GM03348 (cell line): Measurements from ENCODE around the gene PLCB1.
"Not testable (repeated sequence)": the region's sequence is repeated elsewhere in the genome, so short reads cannot be mapped to it uniquely, and the experiment has no call there.

Source experiments
- DNase-seq: peaks from one replicate; pipeline ENCODE4 v3.0.0; 2012; ENCODE audit warnings: low spot score

PLCB1 gene

DNA sequence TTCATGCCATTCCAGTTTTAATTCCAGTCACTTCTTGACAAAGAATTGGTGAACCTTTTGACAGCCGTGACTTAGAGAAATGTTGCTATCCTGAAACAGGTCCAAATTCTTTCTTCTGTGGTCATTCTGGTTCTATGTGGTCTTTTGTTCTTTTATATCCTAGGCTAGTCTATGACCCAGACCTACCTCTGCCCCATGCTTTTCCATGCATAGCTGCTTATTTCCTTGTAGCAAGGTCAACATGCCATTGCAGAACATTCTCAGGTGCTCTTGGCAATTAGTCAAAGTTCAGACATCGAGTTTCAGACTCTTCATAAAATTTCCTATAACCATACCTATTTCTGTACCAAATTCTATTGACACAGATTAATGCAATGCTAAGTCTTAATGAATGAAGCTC lies 202.6 kb downstream of the PLCB1 start:
- no peak for DNase-seq

DNA sequence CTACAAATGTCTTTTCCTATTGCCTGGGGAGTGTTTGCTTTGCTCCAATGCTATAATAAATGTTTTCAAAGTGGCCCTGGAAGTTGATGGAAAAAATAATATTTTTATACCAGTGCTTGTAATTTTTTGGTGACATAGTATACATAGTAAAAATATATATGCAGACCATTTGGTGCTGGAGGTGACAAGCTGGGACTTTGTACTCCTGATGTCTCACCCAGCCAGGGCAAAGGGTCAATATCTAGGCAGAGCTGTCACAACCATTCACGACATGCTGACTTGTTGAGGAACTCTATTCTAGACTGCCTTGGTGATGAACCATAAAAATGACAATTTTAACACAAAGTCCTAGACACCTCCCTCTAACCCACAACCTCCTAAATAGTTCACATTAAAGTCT lies 203.0 kb downstream of the PLCB1 start:
- no peak for DNase-seq

DNA sequence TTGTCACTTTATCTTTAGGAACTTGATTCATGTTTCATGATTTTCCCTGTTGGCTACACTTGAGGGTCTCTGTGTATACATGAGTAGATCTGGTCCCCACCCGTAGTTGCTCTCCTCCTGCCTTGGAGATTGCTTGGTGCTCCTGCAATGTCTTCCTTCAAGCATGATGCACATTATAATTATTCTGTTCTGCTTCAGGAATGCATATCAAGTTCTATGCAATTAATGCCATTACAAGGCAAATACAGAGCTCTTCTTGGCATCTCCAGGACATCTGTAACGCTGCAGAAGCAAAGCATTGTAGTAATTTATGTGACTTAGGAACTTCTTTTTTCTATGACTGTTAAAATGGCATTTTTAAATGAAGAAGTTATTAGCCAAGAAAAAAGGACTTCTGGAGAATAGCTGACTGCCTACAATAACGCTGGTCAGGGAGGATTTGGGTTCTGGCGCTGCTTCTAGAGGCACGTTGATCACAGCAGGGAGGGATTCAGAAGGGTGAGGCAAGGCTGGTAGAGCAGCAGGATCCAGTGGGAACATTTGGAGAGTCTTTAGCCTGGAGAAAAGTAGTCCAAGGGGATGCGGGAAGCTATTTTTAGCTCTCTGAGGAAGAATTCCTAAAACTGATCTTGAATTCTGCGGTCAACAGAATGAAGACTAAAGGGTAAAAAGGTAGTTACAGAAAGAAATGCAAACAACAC lies 203.6 kb downstream of the PLCB1 start:
- no peak for DNase-seq

DNA sequence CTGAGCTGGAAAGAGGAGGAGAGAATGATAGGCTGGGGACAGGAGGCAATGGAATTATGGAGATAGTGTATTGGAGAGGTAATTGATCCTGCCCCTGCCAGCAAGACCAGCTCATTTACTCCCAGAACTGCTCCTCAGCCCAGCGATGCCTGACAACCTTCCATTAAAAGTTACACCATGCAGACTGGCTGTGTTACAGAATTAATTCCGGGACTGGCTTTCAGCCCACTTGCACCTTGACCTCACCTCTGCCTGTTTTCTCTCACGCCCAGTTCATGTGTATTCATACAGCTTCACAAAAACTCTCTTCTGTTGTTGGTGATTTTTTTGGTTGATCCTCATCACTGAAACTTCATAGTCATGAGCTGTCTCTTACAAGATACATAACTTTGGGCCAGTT lies 207.3 kb downstream of the PLCB1 start:
- DNase-seq, result no peak

DNA sequence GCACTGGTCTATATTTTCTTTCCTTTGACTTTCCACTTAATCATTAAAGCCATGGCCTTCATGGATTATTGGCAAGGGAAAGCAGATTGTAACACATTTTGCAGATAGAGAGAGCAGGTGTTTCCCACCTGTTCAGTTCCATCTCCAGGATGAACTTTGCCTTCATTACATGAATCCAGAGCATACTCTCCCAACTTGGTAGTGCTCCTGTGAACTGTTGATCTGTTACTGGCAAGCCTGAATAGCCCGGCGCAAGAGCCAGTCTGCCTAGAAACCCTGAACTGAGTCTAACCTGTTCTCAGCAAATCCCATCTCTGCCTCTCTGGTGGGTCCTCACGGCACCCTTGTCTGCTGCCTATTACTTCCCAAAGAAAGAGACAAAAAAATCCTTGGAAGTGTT lies 210.3 kb downstream of the PLCB1 start:
- DNase-seq, result no peak

DNA sequence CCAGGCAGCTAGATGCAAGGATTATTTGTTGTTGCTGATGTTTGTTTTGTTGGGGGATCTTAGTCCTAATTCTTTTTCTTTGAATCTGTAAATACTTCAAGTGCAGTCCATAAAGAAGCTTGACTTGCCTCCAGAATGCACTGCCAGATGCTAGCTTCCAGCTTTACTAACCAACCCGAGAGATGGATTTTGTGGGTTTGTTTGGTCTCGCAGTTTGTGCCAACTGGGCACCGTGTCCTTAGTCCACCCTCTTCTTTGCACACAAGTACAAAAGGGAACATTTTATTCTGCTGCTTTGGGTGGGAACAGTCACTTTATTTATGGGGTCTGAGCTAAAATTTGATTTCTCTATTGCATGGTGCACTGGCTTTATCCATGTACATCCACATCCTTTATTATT lies 212.0 kb downstream of the PLCB1 start:
- no peak for DNase-seq

DNA sequence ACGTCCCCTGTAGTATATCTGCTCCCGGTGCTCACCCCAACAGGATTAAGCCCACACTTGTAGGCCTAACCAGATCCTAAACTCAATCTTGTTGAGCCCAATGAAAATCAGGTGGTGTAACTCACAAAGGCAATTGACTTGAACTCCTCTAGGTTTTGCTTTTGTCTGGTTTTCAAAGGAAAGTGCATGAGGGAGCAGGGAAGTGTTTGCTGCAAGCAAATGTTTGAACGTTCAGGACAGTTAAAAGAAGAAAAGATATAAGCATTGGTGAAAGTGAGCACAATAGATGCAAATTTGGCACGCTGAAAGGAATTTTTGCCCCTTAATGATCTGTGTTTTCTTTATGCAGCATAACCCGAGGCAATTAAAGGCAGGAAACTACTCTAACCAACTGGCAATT lies 212.6 kb downstream of the PLCB1 start:
- no peak for DNase-seq

DNA sequence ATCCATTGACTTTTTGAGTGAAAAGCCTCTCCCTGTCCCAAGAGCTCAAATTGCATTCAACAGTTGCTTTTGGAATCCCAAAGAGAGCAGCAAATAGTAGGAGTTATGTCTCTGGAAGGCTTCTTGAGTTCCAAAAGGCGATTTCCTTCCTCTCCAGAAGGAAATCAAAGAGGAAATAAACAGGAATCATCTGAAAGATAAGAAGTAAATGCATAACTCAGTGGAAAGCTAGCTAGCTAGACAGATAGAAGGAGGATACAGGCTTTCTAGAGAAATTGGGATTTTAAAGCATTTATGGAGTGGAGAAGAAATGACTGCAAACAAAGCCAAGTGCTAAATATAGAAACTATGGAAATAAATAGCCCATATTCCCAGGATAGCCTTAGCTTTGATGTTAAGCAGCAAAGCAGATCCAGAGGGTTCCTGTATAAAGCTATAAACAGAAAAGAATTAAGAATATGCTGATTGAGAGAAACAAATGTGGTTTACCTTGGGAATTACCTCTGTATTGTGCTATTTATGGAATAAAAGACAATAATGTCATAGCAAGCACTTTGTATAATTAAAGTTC lies 214.7 kb downstream of the PLCB1 start:
- DNase-seq, result no peak

DNA sequence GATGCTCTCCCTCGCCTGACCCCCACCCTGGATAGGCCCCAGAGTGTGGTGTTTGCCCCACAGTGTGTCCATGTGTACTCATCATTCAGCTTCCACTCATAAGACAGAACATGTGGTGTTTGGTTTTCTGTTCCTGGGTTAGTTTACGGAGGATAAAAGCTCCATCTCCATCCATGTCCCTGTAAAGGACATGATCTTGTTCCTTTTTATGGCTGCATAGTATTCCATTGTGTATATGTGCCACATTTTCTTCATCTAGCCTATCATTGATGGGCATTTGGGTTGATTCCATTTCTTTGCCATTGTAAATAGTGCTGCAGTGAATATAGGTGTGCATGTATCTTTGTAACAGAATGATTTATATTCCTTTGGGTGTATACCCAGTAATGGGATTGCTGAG lies 218.2 kb downstream of the PLCB1 start:
- not testable (repeated sequence) for DNase-seq

DNA sequence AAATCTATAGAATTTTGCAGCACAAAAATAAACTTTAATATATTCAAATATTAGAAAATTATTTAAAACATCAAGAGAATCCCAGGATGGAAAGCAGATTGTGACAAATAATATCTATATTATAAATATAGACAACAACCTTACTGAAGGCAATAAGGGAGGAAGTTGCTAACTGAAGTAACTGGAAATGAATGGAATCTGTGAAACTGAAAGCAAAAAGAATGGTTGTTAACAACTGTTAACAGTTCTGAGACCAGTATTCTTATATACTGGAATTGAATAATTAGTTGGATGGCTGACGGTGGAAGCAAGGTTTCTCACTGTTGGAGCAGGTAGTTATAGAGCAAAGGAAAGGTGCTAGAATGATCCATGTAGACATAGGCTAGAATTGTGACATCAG lies 220.4 kb downstream of the PLCB1 start:
- DNase-seq, result no peak

DNA sequence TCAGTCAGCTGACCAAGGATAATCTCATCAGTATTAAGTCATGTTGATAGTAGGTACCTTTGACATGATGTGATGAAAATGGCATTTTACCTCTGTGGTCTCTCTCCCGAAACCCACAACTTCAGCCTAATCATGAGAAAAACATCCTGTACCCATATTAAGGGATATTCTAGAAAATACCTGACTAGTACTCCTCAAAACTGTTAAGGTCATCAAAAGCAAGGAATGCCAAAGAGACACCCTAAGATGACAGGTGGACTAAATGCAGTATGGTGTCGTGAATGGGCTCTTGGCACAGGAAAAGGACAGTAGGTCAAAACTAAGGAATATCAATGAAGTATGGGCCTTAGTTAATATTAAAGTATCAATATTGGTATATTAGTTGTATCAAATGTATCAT lies 221.4 kb downstream of the PLCB1 start:
- DNase-seq, result no peak

DNA sequence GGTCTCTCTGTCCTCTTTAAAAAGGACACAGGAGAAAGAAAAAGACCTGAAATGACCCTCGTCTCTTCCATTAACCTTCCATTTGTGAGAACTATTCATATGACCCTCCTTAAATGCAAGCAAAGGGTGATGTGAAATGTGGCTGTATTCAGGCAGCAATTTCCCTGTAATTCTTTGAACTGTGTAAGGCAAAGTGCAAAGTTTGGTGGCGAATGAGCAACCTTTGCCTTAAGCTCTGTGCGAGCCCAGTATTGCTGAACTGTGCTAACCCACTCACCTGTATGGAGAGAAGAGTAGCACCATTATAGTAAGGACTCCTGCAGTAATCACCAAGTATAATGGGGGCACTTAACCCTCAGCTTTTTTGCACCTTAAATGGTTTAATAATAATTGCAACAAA lies 223.4 kb downstream of the PLCB1 start:
- DNase-seq, result no peak

DNA sequence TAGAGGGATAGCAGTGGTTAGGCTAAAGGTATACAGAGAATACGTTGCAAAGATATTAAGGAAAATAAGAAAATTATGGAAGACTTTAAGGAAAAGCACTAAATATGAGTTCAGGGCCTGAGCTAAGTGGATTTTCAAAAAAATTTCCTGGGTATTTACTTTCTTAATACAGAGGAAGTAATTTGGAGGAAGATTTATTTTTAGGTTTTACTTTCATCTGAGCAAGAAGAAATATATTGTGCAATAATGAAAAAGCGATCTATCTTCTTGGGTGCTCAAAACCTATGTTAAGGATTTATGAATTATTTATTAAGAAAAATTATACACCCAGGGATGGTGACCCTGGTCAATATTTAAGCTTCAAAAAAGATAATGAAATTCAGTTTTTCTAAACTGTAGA lies 224.7 kb downstream of the PLCB1 start:
- no peak for DNase-seq

DNA sequence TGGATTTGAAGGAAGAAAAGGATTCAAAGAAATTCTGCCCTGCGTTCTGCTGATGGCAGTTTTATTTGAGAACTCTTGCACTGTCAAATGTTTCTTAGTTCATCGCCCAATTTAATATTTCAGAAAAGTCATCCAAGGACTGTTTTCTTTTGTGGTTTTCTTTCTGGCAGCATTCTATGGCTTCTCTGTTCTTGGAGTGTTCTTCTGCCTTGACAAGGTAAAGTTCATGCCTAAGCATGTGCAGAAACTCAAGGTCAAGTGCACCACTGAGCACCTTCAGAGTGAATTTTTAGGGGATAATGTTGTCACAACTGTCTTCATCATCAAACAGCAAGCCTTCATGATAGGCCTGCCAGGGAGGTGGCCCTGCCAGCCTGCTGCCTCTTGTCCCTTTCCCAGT lies 225.6 kb downstream of the PLCB1 start:
- no peak for DNase-seq

DNA sequence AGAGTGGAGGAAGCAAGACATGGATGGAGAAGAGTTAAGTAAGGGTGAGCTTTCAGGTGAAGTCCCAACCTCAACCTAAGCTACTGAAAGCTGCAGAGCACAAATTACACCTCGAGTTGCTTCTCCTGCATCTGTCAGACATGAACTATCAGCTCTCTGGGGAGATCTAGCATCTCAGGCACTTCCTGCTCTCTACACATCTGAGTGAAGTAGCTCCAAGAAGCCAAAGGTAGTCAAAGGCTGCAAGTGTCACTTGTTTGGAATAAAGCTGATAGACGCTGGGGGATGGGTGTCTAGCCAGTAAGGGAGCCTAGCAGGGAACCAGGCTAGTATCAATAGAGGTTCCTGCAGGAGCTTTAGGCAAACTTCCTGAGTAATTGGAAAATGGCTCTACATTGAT lies 228.0 kb downstream of the PLCB1 start:
- DNase-seq, result no peak

DNA sequence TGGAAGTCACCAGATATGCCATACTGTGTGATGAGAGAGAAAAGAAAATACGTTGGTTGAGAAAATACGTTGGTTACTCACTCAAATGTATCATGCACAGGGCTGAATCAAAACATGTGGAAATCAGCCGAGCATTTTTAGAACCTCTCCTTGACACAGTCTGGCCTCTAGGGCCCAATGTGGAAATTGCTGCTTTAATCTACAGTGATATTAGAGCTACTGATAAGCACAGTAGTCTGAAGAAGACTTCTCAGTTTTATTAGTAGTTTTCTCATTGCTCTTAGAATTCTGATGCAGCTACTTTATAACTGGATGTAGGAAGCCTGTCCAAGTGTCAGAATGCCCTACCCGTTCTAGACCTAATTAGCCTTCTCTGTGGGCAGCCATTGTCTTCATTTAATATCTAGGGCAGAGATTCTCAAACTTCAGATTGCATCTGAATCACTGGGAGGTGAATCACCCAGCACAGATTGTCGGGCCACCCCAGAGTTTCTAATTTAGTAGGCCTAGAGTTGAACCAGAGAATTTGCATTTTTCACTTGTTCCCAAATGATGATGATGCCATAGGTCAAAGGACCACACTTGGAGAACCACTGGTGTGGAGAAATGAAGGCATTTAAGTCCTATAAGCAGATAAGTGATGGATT lies 229.1 kb downstream of the PLCB1 start:
- DNase-seq, result peak; percentile 52

DNA sequence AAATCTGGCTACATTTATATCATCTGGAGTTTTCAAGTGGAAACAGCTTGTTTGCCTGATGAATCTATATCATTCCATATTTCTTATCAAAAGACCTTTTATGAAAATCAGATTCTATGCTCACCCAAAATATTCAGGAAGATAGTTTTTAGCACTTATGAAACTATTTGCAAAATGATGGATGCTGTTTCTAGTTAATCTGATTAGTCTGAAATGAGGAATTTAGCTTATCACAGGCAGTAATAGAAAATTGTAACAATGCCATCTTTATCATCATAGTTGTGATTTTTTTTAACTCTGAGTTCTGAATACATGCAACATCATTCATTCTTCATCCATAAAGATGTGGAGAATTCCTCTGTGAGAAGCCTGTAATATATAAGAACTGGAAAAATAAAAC lies 229.7 kb downstream of the PLCB1 start:
- DNase-seq, result no peak

DNA sequence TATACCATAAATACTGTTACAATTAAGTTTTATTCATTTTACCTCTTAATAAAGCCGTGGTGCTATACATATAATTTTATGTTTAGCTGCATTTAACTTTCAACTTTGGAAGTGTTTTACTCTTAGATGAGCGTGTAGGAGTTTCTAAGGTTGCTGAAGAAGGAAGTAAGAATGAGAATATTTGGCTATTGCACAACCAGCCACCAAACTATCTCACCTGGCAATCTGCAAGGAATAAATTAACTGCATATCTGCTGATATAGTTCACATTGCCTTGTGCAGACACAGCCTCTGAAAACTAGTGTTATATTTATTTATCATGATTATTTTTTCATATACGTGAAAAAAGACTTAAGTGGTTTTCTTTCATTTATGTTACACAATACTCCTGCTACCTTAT lies 230.4 kb downstream of the PLCB1 start:
- no peak for DNase-seq

DNA sequence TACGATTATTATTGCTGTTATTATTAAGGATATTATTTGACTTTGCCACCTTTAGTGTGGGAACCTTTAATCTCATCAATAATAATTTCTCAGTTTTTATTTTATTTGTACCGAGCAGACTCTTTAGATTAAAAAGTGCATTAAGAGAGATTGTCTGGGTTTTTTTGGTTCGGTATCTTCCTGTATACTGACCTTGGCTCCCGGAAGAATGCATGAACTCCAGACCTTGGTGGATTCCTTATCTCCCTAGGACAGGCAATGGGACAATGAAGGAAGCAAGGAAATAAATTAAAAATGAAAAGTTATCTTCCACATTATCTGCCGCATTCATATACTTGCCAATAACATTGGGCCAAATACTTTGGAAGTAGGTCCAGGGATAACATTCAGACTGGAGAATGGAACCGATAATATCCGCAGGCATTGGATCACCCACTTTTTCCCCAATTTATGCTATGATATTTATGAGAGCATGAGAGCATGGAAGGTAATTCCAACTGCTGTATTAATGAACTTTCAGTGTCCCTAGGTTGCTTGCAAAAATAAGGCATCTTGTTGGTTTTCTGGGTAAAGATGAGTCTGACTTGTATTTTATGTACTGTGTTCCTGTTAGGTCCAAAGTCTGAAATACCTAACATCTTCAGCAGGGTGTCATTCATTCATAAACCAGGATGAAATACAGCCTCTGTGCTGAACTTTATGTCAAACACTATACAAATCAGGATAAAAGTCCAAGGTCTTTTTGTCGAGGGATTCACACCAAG lies 232.1 kb downstream of the PLCB1 start:
- no peak for DNase-seq

DNA sequence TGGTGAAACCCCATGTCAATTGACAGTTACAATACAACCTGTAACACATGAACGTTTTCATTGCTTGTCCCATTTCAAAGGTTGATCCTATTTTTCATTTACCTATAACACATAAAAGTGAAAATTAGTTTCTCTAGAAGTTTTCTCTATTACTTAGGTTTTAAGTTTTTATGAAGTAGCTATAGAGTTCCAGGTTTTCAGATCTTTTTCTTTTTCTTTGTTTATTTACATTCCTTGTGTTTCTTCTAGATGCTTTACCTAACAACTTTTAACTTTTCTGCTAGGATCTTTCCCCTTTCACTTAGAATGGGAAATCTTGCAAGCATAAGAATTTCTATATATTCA lies 232.6 kb downstream of the PLCB1 start:
- DNase-seq, result no peak

DNA sequence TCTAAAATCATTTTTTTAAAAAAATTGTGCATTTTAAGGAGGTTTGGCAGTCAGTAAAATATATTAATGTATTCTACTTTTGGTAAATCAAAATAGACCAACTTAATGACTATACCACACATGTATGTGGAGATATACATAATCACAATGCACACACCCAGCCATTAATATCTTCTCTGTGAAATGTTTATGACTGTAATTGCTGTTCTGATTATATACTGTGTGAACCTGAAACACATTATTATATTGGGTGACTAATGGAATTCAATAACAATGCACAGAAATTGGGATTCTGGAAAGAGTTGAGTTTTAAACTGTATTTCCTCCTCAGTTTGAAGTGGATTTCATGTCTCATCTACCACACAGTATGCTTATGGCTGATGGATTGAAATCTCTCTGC lies 233.6 kb downstream of the PLCB1 start:
- DNase-seq, result no peak

DNA sequence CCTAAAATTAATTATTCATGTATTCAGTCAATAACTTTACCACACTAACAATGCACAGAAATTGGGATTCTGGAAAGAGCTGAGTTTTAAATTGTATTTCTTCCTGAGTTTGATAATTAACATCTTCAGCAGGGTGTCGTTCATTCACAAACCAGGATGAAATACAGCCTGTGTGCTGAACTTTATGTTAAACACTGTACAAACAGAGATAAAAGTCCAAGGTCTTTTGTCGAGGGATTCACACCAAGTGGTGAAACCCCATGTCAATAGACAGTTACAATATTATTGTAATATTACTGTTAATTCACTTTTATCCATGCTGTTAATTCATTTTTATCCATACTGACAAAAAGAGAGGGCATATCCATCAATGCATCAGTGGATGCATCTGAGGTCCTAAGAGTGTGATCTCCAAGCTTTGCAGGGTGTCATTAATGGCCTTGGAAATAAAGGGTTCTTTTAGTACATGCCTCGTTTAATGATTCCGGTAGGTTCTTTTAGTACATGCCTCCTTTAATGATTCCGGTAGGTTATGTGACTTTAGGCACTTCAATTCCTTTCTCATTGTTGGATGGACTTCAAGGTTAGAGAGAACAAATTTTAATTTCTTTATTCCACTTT lies 234.3 kb downstream of the PLCB1 start:
- no peak for DNase-seq

DNA sequence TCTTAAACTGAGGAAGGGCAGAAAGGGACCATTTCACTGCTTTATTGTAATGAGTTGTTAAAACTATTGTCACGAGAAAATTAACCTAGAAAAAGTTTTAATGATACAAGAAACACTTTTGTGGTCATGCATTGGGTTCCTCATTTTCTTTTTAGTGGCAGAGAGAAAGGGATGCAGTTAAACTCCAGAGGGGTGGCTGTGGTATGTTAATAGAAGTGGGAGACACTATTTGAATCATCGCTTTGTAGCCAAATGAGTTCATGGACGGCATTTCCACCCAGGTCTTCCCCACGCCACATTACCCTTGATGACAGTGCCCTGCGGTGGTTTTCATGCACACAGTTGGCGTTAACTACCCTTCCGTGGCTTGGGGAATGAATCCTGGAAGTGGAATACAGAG lies 235.6 kb downstream of the PLCB1 start:
- no peak for DNase-seq
